Activated CD4-positive, alpha-beta T cell treated with anti-CD3 and anti-CD28 coated beads for 36 hours (primary cell): Measurements from ENCODE around the gene PPM1J. TPM values are rescaled to one million over a fixed set of nuclear protein-coding genes. Genes with fewer than 3 reads are reported as not detected.

Source experiments
- ATAC-seq: fragments of 200-7000 bp; cut with Tn5 transposase; one replicate; pipeline ENCODE4 v1.10.0; 2021; ENCODE audit warnings: mild to moderate bottlenecking, moderate library complexity
- CTCF ChIA-PET: fragments of 350-600 bp; sonication (Branson Sonifier 250); formaldehyde crosslinking; loops from one replicate; lab custom pipeline; 2021; ENCODE audit warnings: antibody characterized with exemption; lab: Charles Lee
- POLR2A ChIA-PET: fragments of 350-600 bp; sonication (Branson Sonifier 250); formaldehyde crosslinking; loops from one replicate; lab custom pipeline; 2021; ENCODE audit warnings: antibody characterized with exemption, inconsistent platforms; lab: Charles Lee
- DNase-seq: peaks from one replicate; pipeline ENCODE4 v3.0.0-alpha.2; 2020
- H3K27ac Mint-ChIP-seq: one replicate; pipeline ENCODE4 v1.8.0; 2021; ENCODE audit warnings: mixed read lengths
- H3K27me3 Mint-ChIP-seq: one replicate; pipeline ENCODE4 v1.8.0; 2021; ENCODE audit warnings: mixed read lengths
- H3K36me3 Mint-ChIP-seq: one replicate; pipeline ENCODE4 v1.8.0; 2021; ENCODE audit warnings: low read depth, mixed read lengths
- H3K4me1 Mint-ChIP-seq: one replicate; pipeline ENCODE4 v1.8.0; 2021; ENCODE audit warnings: mixed read lengths
- H3K4me3 Mint-ChIP-seq: one replicate; pipeline ENCODE4 v1.8.0; 2021; ENCODE audit warnings: mild to moderate bottlenecking, moderate library complexity, mixed read lengths
- H3K9me3 Mint-ChIP-seq: one replicate; pipeline ENCODE4 v1.8.0; 2021; ENCODE audit warnings: low read depth, mixed read lengths
- intact Hi-C, 2 experiments: fragments of 100-400 bp; cut with DNase I in 1 of 2; cut with micrococcal nuclease in 1 of 2; formaldehyde crosslinking; loops; one replicate each; pipeline versions ENCODE4 v1.14.2 to v1.15.1; 2022 to 2024; cut with DNase I, micrococcal nuclease
- total RNA-seq, 2 experiments: library from RNA; stranded (reverse); gene quantifications; one replicate each; pipeline ENCODE4 v1.2.3, GENCODE V29; 2021

The PPM1J gene
- total RNA-seq, 2 experiments from 2014 or later: 0.75 to 0.88 TPM

DNA sequence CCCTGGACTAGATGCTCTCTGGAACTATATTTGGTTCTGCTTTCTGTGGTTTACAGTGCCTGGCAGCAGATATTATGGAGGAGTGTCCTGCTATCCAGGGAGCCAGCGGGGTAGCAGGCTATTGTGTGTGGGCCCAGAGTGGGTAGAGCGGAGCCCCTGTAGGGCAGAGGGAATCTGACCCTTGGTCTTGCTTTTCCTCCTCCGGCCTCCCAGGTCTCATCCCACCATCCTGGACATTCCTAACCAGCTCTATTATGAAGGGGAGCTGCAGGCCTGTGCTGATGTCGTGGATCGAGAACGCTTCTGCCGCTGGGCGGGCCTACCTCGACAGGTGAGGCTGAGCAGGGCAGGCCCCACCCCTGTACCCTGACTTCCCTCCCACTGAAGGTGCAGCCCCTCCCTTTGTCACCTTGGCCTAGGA is 17.3 kb downstream of the PPM1J start:
- ChIA-PET CTCF (interaction anchor here (2.0 kb wide), 1 partner anchor 18 kb away, joined by 7 read pairs; the partner anchor contains the start of gene PPM1J), POLR2A (no interaction called here)
- no peak for DNase-seq
- Mint-ChIP-seq H3K27me3 (no peaks in the 10 kb centered on the region), H3K36me3 (peaks cover 24% of the 10 kb centered on the region), H3K4me3 (no peak overlapping the region), H3K9me3 (no peaks in the 10 kb centered on the region), H3K27ac (no peak overlapping the region), H3K4me1 (peaks cover 35% of the 10 kb centered on the region)
- no peak for ATAC-seq
- intact Hi-C loops: no loop called here

DNA sequence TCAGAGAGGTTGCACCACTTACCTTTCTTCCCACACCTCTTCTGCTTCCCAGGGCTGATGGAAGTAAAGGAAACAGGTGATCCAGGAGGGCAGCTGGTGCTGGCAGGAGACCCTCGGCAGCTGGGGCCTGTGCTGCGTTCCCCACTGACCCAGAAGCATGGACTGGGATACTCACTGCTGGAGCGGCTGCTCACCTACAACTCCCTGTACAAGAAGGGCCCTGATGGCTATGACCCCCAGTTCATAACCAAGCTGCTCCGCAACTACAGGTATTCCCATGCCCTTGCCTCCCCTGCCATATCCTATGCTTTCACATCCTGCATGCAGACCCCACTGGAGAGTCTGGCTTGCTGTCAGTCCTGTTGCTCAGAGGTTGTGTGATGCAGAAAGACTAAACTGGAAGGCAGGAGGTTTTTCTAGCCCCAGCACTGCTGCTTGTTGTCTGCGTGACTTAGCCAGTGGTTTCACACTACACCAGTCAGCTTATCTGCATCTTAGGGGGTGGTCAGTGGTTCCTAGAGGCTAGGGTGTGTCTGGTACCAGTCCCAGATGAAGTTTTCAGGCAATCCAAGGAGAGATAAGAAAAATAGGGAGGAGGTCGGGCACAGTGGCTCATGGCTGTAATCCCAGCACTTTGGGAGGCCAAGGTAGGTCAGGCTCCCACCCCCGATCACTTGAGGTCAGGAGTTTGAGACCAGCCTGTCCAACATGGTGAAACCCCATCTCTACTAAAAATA is 18.4 kb downstream of the PPM1J start:
- CTCF ChIA-PET: interaction anchor here (1.2 to 2.0 kb wide), 2 partner anchors 11 to 19 kb away, joined by 3 to 7 read pairs; partner anchors contain the start of gene PPM1J
- POLR2A ChIA-PET: no interaction called here
- intact Hi-C loops: no loop called here
- peaks cover 25% of the 10 kb centered on the region for H3K36me3 Mint-ChIP-seq
- DNase-seq (no peak), ATAC-seq (no peak)
- H3K4me1 Mint-ChIP-seq: peaks cover 25% of the 10 kb centered on the region
- H3K9me3 Mint-ChIP-seq: no peaks in the 10 kb centered on the region
- no peak overlapping the region for H3K27ac Mint-ChIP-seq
- no peak overlapping the region for H3K4me3 Mint-ChIP-seq
- no peaks in the 10 kb centered on the region for H3K27me3 Mint-ChIP-seq

DNA sequence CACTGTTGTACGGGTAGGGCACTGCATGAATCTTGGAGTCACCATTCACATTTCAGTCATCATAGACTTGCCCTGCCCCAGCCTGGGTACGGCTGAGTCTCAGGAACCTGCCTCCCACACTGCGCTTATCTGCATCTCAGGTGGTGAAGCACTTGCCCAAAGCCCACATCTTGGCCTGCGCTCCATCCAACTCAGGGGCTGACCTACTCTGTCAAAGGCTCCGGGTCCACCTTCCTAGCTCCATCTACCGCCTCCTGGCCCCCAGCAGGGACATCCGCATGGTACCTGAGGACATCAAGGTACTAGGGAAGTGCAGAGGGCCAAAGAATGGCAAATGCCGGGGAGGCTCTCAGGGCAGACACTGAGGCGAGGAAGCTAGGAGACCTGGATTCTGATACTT is 19.9 kb downstream of the PPM1J start:
- ChIA-PET CTCF (interaction anchor here (1.2 kb wide), 1 partner anchor 13 kb away, joined by 3 read pairs; no protein-coding TSS in a partner anchor), POLR2A (no interaction called here)
- no peak for ATAC-seq
- Mint-ChIP-seq H3K36me3 (peaks cover 19% of the 10 kb centered on the region), H3K9me3 (no peaks in the 10 kb centered on the region), H3K27ac (no peak overlapping the region), H3K4me3 (no peak overlapping the region), H3K27me3 (no peaks in the 10 kb centered on the region), H3K4me1 (peaks cover 10% of the 10 kb centered on the region)
- no peak for DNase-seq
- intact Hi-C loops: no loop called here

DNA sequence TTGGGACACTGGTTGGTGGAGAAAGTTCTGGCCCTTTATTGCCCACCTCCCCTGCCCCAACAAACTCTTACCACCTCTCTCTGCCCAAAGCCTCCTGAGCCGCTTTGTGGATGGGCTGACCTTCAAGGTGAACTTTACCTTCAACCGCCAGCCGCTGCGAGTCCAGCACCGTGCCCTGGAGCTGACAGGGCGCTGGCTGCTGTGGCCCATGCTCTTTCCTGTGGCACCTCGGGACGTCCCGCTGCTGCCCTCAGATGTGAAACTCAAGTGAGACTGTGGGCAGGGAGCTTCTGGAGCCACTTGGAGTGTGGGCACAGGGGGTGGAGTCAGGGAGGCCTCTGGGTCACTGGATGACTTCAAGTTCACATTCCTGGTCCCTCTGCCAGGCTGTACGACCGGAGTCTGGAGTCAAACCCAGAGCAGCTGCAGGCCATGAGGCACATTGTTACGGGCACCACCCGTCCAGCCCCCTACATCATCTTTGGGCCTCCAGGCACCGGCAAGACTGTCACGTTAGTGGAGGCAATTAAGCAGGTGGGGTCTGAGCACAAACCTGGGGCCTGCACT is 20.7 kb downstream of the PPM1J start:
- POLR2A ChIA-PET: no interaction called here
- H3K9me3 Mint-ChIP-seq: no peaks in the 10 kb centered on the region
- no peaks in the 10 kb centered on the region for H3K27me3 Mint-ChIP-seq
- H3K4me1 Mint-ChIP-seq: peaks cover 2% of the 10 kb centered on the region
- ATAC-seq: no peak
- no peak overlapping the region for H3K27ac Mint-ChIP-seq
- no peak for DNase-seq
- H3K4me3 Mint-ChIP-seq: no peak overlapping the region
- intact Hi-C loops: no loop called here
- CTCF ChIA-PET: no interaction called here
- peaks cover 17% of the 10 kb centered on the region for H3K36me3 Mint-ChIP-seq

DNA sequence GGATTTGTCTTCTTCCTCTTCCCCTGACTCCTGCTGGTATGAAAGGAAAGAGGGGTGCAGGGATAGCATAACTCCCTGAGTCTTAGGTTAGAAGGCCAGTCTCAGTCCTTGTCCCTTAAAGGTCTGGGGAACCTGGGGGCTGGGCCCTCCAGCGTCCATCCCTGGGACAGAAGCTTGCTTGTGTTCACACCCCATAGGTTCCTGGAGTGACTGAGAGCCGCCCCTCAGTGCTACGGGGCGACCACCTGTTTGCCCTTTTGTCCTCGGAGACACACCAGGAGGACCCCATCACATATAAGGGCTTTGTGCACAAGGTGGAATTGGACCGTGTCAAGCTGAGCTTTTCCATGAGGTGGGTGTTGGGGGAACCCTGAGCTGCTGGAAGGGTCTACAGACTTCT is 21.3 kb downstream of the PPM1J start:
- DNase-seq (no peak), ATAC-seq (no peak)
- intact Hi-C loops: no loop called here
- no peak overlapping the region for H3K4me3 Mint-ChIP-seq
- CTCF ChIA-PET: no interaction called here
- no peaks in the 10 kb centered on the region for H3K9me3 Mint-ChIP-seq
- H3K4me1 Mint-ChIP-seq: no peaks in the 10 kb centered on the region
- POLR2A ChIA-PET: no interaction called here
- H3K27me3 Mint-ChIP-seq: no peaks in the 10 kb centered on the region
- H3K36me3 Mint-ChIP-seq: peaks cover 14% of the 10 kb centered on the region
- H3K27ac Mint-ChIP-seq: no peak overlapping the region

DNA sequence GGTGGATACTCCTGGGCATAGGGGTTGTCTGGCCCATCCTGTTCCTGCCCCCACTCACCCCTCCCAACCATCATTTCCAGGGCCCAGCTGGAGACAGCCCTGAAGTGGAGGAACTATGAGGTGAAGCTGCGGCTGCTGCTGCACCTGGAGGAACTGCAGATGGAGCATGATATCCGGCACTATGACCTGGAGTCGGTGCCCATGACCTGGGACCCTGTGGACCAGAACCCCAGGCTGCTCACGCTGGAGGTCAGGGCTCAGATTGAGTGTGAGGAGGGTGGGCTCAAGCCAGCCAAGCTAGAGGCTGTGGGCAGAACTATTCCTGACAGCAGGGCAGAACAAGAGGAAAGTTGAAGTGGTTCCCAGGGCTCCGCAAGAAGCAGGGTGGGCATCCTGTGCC is 22.5 kb downstream of the PPM1J start:
- ATAC-seq (no peak), DNase-seq (no peak)
- H3K4me1 Mint-ChIP-seq: no peaks in the 10 kb centered on the region
- intact Hi-C loops: no loop called here
- ChIA-PET POLR2A (no interaction called here), CTCF (no interaction called here)
- no peaks in the 10 kb centered on the region for H3K9me3 Mint-ChIP-seq
- no peak overlapping the region for H3K4me3 Mint-ChIP-seq
- H3K27ac Mint-ChIP-seq: no peak overlapping the region
- H3K27me3 Mint-ChIP-seq: no peaks in the 10 kb centered on the region
- H3K36me3 Mint-ChIP-seq: peaks cover 14% of the 10 kb centered on the region

DNA sequence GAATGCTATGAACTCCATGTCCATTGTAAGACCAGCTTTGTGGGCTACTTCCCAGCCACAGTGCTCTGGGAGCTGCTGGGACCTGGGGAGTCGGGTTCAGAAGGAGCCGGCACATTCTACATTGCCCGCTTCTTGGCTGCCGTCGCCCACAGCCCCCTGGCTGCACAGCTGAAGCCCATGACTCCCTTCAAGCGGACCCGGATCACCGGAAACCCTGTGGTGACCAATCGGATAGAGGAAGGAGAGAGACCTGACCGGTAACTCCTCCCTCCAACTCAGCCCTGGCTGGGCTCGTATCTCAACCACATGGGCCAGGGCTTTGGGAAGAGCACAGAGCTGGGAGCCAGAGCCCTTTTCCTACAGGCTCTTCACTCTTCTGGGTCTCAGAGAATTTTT is 25.3 kb downstream of the PPM1J start:
- no peak overlapping the region for H3K4me3 Mint-ChIP-seq
- CTCF ChIA-PET: interaction anchor here (0.6 to 0.7 kb wide), 2 partner anchors 21 to 211 kb away, joined by 3 read pairs; no protein-coding TSS in a partner anchor
- H3K36me3 Mint-ChIP-seq: peaks cover 11% of the 10 kb centered on the region
- peaks cover 6% of the 10 kb centered on the region for H3K4me1 Mint-ChIP-seq
- POLR2A ChIA-PET: no interaction called here
- no peak overlapping the region for H3K27ac Mint-ChIP-seq
- no peaks in the 10 kb centered on the region for H3K9me3 Mint-ChIP-seq
- ATAC-seq (no peak), DNase-seq (no peak)
- H3K27me3 Mint-ChIP-seq: no peaks in the 10 kb centered on the region
- intact Hi-C loops: no loop called here

DNA sequence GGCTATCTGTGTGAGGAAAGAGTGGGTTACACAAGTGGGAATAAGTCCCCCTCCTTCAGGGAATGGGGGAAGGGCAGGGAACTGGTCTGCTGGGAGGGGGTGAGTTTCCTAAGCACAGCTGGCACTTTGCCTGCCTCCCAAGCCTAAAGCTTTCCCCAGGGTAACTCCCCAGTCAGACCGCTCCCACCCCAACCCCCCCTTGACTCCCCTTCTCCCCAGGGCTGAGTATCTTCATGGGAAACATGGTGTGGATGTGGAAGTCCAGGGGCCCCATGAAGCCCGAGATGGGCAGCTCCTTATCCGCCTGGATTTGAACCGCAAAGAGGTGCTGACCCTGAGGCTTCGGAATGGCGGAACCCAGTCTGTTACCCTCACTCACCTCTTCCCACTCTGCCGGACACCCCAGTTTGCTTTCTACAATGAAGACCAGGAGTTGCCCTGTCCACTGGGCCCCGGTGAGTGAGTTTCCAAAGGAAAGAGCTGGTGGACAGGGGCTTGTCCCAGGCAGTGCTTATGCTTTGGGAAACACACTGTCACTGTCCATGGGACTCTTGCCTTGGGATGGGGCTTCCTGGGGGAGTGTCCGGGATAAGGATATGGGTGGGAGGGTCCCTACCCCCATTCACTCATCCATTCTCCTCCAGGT is 25.8 kb downstream of the PPM1J start:
- CTCF ChIA-PET: interaction anchor here (0.5 to 0.6 kb wide), 2 partner anchors 210 to 239 kb away, joined by 3 read pairs; no protein-coding TSS in a partner anchor
- Mint-ChIP-seq H3K27ac (no peak overlapping the region), H3K36me3 (peaks cover 11% of the 10 kb centered on the region), H3K9me3 (no peaks in the 10 kb centered on the region), H3K27me3 (no peaks in the 10 kb centered on the region), H3K4me3 (no peak overlapping the region), H3K4me1 (peaks cover 6% of the 10 kb centered on the region)
- POLR2A ChIA-PET: no interaction called here
- ATAC-seq: no peak
- DNase-seq: no peak
- intact Hi-C loops: no loop called here

DNA sequence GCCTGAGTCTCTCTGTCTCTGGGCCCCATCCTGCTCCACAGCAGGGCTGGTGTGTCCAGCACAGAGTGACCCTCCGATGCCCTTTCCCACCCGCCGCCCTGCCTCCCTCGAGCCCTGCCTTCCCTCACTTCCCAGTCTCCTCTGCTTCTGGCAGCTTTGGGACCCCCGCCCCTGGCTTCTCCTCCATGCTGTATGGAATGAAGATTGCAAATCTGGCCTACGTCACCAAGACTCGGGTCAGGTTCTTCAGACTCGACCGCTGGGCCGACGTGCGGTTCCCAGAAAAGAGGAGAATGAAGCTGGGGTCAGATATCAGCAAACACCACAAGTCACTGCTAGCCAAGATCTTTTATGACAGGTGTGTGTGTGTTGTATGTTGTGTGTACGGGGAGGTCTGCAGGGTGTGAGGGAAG is 26.3 kb downstream of the PPM1J start:
- no peak overlapping the region for H3K4me3 Mint-ChIP-seq
- no peak for ATAC-seq
- peaks cover 10% of the 10 kb centered on the region for H3K36me3 Mint-ChIP-seq
- no peaks in the 10 kb centered on the region for H3K9me3 Mint-ChIP-seq
- H3K27me3 Mint-ChIP-seq: no peaks in the 10 kb centered on the region
- POLR2A ChIA-PET: no interaction called here
- CTCF ChIA-PET: interaction anchor here (0.5 kb wide), 1 partner anchor 240 kb away, joined by 3 read pairs; no protein-coding TSS in a partner anchor
- H3K4me1 Mint-ChIP-seq: peaks cover 6% of the 10 kb centered on the region
- H3K27ac Mint-ChIP-seq: no peak overlapping the region
- DNase-seq: no peak
- intact Hi-C loops: no loop called here

DNA sequence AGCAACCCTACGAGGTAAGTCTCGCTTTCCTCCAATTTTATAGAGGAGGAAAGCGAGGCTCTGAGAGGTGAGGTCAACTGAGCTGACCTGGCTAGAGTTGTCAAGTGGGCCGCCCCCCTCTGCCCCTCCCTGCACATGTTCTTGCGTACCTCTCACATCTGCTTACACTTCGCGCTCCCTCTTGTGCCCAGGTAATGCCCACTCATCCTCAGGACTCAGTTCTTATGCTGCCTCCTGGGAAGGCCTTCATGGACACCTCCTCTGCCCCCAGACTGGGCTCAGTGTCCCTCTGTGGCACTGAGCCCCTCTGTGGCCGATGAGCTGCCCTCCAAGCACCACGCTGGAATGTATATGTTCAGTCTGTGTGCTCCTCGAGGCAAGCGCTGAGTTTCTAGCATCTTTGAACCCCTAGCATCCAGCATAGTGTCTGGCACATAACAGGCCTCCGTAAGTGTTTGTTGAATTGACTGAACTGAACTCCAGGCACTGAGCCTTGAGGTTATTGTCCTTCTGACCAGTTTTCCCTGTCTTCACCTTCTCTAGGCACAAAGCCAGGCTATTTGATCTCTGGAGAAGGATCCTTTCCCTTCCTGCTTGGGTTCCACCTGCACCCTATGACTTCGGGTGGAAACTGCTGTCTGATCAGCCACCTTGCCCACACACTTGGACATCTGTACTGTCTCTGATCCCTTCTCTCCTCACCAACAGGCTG is 27.2 kb downstream of the PPM1J start:
- H3K27me3 Mint-ChIP-seq: no peaks in the 10 kb centered on the region
- ATAC-seq (no peak), DNase-seq (no peak)
- no peaks in the 10 kb centered on the region for H3K9me3 Mint-ChIP-seq
- H3K4me1 Mint-ChIP-seq: peaks cover 6% of the 10 kb centered on the region
- H3K4me3 Mint-ChIP-seq: no peak overlapping the region
- H3K36me3 Mint-ChIP-seq: peaks cover 11% of the 10 kb centered on the region
- CTCF ChIA-PET: no interaction called here
- no peak overlapping the region for H3K27ac Mint-ChIP-seq
- intact Hi-C loops: no loop called here
- POLR2A ChIA-PET: no interaction called here

DNA sequence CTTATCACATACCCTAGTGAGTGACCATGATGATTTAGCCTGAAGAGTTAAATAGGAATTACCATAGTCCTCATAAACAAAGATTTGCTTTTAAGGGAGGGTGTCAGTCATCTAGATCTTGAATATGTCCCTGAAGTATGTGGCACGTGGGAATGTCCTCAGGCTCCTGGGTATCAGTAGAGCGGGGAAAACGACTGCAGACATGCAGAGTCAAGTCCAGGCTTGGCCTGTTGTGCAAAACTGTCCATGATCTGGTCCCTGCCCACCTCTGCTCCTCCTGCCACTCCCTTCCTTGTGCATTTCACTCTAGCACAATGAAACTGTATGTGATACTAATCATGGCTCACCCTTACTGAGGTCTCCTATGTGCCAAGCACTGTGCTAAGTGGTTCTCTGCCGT is 27.8 kb downstream of the PPM1J start:
- H3K27ac Mint-ChIP-seq: no peak overlapping the region
- peaks cover 7% of the 10 kb centered on the region for H3K4me1 Mint-ChIP-seq
- H3K4me3 Mint-ChIP-seq: no peak overlapping the region
- H3K27me3 Mint-ChIP-seq: no peaks in the 10 kb centered on the region
- peaks cover 10% of the 10 kb centered on the region for H3K36me3 Mint-ChIP-seq
- CTCF ChIA-PET: no interaction called here
- POLR2A ChIA-PET: no interaction called here
- DNase-seq (no peak), ATAC-seq (no peak)
- no peaks in the 10 kb centered on the region for H3K9me3 Mint-ChIP-seq
- intact Hi-C loops: no loop called here
